Right forelimb (tissue), 1 donor: Measurements from ENCODE around the gene SPNS2.
A peak's percentile ranks its signal among the peaks of the same experiment; 100 is the strongest.

Source experiments
- DNase-seq: peaks from one replicate; pipeline ENCODE4 v3.0.0-alpha.2; 2018

The SPNS2 gene

GRCh38 chr17:4504188-4504587 lies 5.5 kb downstream of the SPNS2 start:
- no peak for DNase-seq

GRCh38 chr17:4505187-4505586 lies 6.5 kb downstream of the SPNS2 start:
- DNase-seq = no peak

DNA sequence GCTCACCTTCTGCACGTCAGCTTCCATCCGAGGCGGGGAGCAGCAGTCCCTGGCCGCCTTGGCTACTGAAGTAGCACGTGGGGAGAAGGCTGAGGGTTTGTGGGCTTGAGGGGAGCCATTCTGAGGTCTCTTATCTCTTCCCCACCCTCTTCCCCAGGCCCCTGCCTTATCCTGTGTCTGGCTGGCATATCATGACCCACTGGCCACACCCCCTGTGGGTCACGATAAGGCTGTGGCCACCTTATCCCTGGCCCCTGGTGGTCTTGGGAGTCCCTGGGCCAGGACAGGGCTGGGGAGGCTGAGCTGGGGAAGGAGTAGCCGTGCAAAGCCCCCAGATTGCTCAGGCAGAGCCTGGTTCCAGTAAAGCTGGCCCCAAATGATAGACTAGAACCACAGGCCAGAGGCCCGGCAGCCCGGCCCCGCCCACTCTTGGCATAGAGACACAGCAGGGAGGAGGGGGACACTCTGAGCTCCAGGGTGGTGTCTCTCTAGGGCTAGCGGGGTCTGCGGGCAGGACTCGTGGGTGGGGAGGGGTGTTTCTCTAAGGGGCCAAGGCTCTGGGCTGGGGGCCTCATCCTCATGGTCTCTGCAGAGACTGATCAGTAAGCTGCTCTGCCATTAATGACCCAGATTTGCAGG lies 7.6 kb downstream of the SPNS2 start:
- peak; percentile 67 for DNase-seq

- no peak for DNase-seq
These were observed 8.2 kb downstream of the SPNS2 start for GRCh38 chr17:4506892-4507291.

DNA sequence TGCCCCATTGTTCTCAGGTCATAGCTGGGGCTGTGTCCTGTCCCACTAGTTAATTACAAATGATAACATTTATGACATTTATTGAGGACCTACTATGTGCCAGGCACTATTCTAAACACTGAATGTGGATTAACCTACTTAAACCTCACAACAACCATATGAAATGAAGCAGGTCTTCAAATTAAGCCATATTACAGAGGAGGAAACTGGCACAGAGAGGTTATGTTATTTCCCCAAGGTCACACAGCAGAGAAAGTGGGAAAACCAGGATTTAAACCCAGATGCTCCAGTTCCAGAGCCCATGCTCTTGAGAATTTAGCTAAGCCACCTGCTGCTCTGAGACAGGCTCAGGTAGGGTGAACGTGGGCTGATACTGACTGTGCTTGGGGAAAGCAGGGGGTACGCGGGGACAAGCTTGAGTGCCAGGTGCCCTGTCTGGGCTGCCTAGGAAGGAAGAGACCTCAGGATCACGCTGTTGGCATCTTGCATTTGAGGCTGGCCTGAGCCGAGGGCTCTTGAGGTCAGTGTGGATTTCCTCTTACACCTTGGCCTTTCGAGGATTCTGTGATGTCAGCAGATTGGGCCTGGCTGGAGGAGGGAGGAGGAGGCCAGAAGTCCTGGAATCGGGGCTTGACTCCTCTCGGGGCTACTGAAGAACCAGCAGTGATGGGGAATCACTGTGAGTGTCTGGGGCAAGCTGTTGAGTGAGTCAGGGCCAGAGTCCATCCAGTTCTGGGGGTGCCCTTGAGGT lies 8.9 kb downstream of the SPNS2 start:
- DNase-seq = no peak

- no peak for DNase-seq
These were observed 9.5 kb downstream of the SPNS2 start for GRCh38 chr17:4508207-4508606.

DNA sequence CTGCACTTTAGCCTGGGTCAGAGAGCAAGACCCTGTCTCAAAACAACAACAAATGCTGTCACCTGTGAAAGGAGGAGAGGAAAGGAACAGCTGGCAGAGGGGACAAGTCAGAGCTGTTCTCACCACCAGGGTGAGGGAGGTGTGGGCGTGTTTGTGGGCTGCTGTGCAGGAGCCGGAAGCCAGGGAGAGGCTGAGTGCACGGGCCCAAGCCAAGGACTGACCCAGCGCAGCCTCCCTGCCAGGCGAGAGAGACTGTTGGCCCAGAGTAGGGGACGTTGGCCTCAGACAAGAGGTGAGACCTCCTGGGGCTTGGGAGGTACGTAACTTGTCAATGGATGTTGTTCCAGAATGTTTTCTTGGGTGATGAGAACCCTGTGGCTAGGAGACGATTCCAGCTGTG lies 10.7 kb downstream of the SPNS2 start:
- no peak for DNase-seq

DNA sequence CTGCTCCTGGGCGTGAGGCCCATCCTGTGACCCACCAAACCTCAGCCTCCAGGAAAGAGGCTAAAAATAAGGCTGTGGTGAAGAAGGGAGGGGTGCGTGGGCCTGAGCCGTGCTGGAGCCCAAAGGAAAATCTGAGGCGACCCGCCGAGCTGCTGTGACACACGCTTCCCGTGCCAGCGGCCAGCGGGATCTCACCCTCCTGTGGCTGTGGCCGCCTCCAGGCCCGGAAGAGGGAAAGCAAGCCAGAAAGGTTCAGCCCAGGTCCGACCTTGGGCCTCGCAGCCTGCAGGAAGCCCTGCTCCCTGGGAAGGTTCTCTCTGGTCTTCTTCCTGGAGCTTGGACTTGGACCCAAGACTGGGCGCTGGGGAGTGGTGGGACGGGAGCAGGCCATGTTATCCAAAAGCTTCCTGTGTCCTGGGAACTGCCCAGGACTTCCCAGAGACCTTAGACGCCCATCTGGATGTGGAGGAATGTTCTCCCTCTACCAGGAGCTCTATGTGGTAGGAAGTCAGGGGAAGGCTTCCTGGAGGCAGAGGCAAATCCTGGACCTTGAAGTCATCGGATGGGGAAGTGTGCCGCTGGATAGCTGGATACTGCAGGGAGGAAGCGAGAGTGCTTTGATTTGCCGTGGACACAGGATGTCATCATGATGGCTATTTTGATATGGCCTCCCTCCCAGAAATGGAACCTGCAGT lies 11.4 kb downstream of the SPNS2 start:
- no peak for DNase-seq

- DNase-seq = no peak
These were observed 11.9 kb downstream of the SPNS2 start for GRCh38 chr17:4510618-4510941.

DNA sequence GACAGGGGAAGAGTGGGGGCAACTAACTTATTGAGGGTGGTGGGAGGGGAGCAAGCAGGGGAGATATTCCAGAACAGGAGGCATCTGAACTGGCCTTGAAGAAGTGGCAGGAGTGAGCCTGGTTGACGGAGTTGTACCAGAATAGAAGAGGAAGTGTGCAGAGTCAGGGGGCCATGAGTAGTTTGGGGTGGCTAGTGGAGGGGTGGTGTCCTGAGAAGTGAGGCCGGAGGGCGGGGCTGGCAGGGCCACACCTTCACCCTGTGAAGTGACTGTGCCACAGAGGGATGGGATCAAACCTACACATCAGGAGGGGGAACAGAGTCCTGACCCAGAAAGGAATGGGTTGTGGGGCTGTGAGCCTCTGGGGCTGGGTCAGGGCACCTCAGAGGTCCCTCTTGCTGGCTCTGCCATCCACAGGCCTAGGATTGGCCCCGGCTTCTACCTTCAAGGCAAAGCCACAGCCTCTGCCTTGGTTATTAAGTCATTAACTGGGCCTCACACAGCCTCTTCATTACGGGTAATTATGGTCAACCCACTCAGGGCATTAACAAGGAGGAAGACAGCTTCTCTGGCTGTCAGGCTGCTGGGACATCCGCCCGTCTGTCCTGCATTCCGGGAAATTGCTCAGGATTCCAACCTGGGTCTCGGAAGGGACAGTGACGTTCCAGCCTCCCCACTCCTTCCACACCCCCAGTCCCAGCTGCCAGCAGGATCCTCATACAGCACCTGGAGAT lies 12.7 kb downstream of the SPNS2 start:
- DNase-seq = no peak

DNA sequence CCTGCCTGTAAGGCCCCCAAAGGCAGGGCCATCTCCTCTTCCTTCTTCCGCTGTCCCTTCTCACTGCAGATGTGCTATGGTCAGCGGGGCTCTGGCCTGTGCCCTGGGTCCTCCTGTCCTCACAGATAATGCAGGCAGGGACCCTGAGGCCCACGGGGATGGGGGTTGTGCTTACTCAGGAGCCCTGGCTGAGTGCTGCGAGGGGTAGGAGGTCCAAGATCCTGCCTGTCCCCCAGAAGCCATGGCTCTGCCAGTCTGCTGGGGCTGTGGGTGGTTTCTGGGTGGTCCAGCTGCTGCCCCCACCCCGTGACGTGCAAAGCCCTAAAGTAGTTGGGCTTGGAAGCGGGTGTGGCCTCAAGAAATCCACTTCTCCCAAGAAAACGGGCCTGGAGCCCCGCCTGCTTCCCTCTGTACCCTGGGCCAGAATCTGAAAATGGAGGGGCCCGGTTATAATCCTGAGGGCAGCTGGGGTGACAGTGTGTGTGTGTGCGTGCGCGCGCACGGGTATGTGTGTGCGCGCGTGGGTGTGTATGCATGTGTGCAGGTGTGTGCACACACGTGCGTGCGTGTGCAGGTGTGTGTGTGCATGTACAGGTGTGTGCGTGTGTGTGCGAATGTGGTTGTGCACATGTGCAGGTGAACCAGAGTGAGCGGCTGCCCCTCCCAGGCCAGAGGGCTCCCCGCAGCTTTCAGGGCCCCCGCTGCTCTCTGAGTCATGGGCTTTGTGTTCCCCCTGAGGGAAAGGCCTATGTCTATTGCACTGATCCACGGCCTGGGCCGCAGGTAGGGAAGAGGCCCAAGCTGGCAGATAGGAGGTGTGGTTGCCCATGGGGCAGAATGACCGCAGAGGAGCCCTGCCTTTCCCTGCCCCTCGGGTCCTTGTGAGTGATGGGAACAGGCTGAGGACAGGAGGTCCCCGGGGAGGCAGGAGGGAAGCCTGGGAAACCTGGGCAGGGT lies 13.8 kb downstream of the SPNS2 start:
- no peak for DNase-seq

- DNase-seq = no peak
These were observed 14.7 kb downstream of the SPNS2 start for GRCh38 chr17:4513113-4514032.

- no peak for DNase-seq
These were observed 15.5 kb downstream of the SPNS2 start for GRCh38 chr17:4514206-4514605.

DNA sequence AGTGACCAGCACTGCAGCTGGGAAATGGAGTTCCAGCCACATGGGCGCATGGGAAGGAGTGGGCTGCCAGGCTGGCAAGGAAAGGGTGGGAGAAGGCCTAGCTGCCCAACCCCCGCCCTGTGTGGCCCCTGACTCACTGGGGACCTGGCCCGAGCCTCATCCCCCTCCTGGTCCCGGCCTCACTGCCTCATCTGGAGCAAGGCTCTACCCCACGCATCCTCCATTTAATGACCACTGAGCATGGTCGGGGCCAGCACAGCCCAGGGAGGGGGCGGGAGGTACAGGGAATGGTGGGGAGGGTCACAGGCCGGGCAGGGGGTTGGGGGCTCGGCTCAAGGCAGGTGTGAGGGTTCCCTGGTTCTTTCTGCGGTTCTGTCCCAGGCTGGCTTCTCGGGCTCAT lies 16.1 kb downstream of the SPNS2 start:
- DNase-seq = no peak

- DNase-seq = no peak
These were observed 16.8 kb downstream of the SPNS2 start for GRCh38 chr17:4515501-4515900.

- no peak for DNase-seq
These were observed 18.1 kb downstream of the SPNS2 start for GRCh38 chr17:4516735-4517134.

DNA sequence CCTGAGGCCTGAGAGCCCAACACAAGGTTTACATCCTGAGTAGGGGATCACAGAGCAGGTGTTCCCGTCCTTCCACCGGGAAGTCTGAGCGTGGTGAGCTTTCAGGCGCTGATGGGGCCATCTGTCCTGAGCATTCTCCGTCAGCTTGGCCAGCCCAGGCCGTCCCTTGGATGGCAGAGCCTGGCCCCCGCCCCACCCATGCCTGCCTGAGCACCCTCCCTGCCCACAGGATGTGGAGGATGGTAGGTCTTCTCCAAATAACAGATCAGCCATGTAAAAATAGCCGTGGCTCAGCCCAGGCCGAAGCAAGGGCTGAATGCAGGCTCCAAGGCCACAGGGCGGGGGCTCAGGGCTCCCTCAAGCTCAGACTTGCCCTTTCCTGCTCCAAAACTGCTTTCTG lies 20.2 kb downstream of the SPNS2 start:
- DNase-seq = no peak

- DNase-seq = no peak
These were observed 20.7 kb downstream of the SPNS2 start for GRCh38 chr17:4519361-4519788.

- DNase-seq = no peak
These were observed 21.6 kb downstream of the SPNS2 start for GRCh38 chr17:4520060-4520893.

GRCh38 chr17:4520894-4521600 lies 22.4 kb downstream of the SPNS2 start:
- no peak for DNase-seq
